IMR-90 (cell line): ENCODE measurements around the gene FMOD.

Experiments
- BHLHE40 ChIP-seq: fragments of 150-350 bp; IDR thresholded peaks from 2 replicates; pipeline ENCODE4 v1.6.1; 2016; ENCODE audit warnings: mild to moderate bottlenecking, low read depth, low read length
- CEBPB ChIP-seq: IDR thresholded peaks from 2 replicates; pipeline ENCODE4 v1.6.1; 2012; ENCODE audit warnings: low read depth, low read length, improper control_type of control experiment
- ELK1 ChIP-seq: fragments of 150-350 bp; IDR thresholded peaks from 2 replicates; pipeline ENCODE4 v1.6.1; 2016; ENCODE audit warnings: low read depth, mild to moderate bottlenecking, low read length, moderate library complexity, borderline replicate concordance
- FOS ChIP-seq: fragments of 150-350 bp; IDR thresholded peaks from 2 replicates; pipeline ENCODE4 v1.6.1; 2016; ENCODE audit warnings: low read depth, low read length
- MAFK ChIP-seq: IDR thresholded peaks from 2 replicates; pipeline ENCODE4 v1.6.1; 2012; ENCODE audit warnings: low read depth, low read length, improper control_type of control experiment
- MXI1 ChIP-seq: IDR thresholded peaks from 2 replicates; pipeline ENCODE4 v1.6.1; 2012; ENCODE audit warnings: low read depth, mild to moderate bottlenecking, low read length, moderate library complexity, borderline replicate concordance
- POLR2A ChIP-seq: IDR thresholded peaks from 2 replicates; pipeline ENCODE4 v1.6.1; 2012; ENCODE audit warnings: mild to moderate bottlenecking, low read depth, low read length
- RAD21 ChIP-seq: IDR thresholded peaks from 2 replicates; pipeline ENCODE4 v1.6.1; 2012; ENCODE audit warnings: low read length, improper control_type of control experiment
- RCOR1 ChIP-seq: IDR thresholded peaks from 2 replicates; pipeline ENCODE4 v1.6.1; 2012; ENCODE audit warnings: mild to moderate bottlenecking, low read length, improper control_type of control experiment; ENCODE audit not compliant: insufficient replicate concordance
- RFX5 ChIP-seq: IDR thresholded peaks from 2 replicates; pipeline ENCODE4 v1.8.0; 2012; ENCODE audit warnings: low read depth, mild to moderate bottlenecking, low read length, moderate library complexity
- SMC3 ChIP-seq: fragments of 150-350 bp; IDR thresholded peaks from 2 replicates; pipeline ENCODE4 v1.6.1; 2016; ENCODE audit warnings: low read depth, mild to moderate bottlenecking, antibody characterized with exemption, low read length, moderate library complexity
- TF ChIP-seq, protein P1 (sequence below): conservative IDR thresholded peaks from 2 replicates; pipeline ENCODE4 v1.5.1; 2012; ENCODE audit warnings: mild to moderate bottlenecking, low read depth, low read length, improper control_type of control experiment
- TF ChIP-seq, protein P2 (sequence below): fragments of 150-350 bp; IDR thresholded peaks from 2 replicates; pipeline ENCODE4 v1.6.1; 2017; ENCODE audit warnings: mild to moderate bottlenecking, antibody characterized with exemption, low read length, low read depth

DNA sequence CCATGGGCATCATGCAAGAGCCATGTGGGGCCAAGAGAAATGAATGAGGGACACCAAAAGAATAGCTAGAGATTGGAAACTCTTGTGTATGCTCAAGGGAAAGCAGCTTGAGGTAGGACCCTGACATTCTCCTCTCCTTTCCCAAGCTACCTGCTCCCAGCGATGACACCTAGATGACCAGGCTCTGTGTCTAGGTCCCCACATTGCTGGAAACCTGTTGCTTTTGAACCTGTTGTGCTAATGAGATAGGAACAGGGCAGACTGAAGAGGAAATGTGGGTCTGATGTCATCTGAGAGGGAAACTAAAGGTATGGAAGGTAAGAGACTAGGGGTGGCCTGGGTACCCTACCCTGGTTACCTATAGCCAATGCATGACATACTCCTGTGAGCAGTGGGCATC, 1.8 kb downstream of the FMOD start:
- TF ChIP-seq, protein P1, sequence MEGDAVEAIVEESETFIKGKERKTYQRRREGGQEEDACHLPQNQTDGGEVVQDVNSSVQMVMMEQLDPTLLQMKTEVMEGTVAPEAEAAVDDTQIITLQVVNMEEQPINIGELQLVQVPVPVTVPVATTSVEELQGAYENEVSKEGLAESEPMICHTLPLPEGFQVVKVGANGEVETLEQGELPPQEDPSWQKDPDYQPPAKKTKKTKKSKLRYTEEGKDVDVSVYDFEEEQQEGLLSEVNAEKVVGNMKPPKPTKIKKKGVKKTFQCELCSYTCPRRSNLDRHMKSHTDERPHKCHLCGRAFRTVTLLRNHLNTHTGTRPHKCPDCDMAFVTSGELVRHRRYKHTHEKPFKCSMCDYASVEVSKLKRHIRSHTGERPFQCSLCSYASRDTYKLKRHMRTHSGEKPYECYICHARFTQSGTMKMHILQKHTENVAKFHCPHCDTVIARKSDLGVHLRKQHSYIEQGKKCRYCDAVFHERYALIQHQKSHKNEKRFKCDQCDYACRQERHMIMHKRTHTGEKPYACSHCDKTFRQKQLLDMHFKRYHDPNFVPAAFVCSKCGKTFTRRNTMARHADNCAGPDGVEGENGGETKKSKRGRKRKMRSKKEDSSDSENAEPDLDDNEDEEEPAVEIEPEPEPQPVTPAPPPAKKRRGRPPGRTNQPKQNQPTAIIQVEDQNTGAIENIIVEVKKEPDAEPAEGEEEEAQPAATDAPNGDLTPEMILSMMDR: no peak
- TF ChIP-seq RFX5: no peak
- no peak for TF ChIP-seq RAD21
- TF ChIP-seq BHLHE40: no peak
- TF ChIP-seq MXI1: no peak
- no peak for TF ChIP-seq POLR2A
- TF ChIP-seq RCOR1: no peak
- TF ChIP-seq, protein P2, sequence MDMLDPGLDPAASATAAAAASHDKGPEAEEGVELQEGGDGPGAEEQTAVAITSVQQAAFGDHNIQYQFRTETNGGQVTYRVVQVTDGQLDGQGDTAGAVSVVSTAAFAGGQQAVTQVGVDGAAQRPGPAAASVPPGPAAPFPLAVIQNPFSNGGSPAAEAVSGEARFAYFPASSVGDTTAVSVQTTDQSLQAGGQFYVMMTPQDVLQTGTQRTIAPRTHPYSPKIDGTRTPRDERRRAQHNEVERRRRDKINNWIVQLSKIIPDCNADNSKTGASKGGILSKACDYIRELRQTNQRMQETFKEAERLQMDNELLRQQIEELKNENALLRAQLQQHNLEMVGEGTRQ: no peak
- TF ChIP-seq MAFK: no peak
- TF ChIP-seq FOS: no peak
- no peak for TF ChIP-seq CEBPB
- no peak for TF ChIP-seq SMC3
- TF ChIP-seq ELK1: no peak
